Activated naive CD4-positive, alpha-beta T cell treated with anti-CD3 and anti-CD28 coated beads for 36 hours (primary cell): Measurements from ENCODE around the gene TMEM131. TPM values are rescaled to one million over a fixed set of nuclear protein-coding genes. Genes with fewer than 3 reads are reported as not detected.
A peak's percentile ranks its signal among the peaks of the same experiment; 100 is the strongest.

Source experiments
- CTCF ChIA-PET: fragments of 350-600 bp; sonication (Branson Sonifier 250); formaldehyde crosslinking; loops from one replicate; lab custom pipeline; 2021; ENCODE audit warnings: antibody characterized with exemption; lab: Charles Lee
- DNase-seq: peaks from one replicate; pipeline ENCODE4 v3.0.0-alpha.2; 2020
- H3K27ac Mint-ChIP-seq: one replicate; pipeline ENCODE4 v1.8.0; 2021; ENCODE audit warnings: mild to moderate bottlenecking, mixed read lengths
- H3K27me3 Mint-ChIP-seq: one replicate; pipeline ENCODE4 v1.8.0; 2021; ENCODE audit warnings: low read depth, mixed read lengths
- H3K36me3 Mint-ChIP-seq: one replicate; pipeline ENCODE4 v1.8.0; 2021; ENCODE audit warnings: low read depth, mixed read lengths
- H3K4me1 Mint-ChIP-seq: one replicate; pipeline ENCODE4 v1.8.0; 2021; ENCODE audit warnings: low read depth, mixed read lengths
- H3K4me3 Mint-ChIP-seq: one replicate; pipeline ENCODE4 v1.8.0; 2021; ENCODE audit warnings: mild to moderate bottlenecking, moderate library complexity, mixed read lengths
- H3K9me3 Mint-ChIP-seq: one replicate; pipeline ENCODE4 v1.8.0; 2021; ENCODE audit warnings: mixed read lengths
- intact Hi-C: fragments of 100-400 bp; cut with micrococcal nuclease; formaldehyde crosslinking; loops from one replicate; pipeline ENCODE4 v1.15.1; 2023
- total RNA-seq, 2 experiments: library from RNA; stranded (reverse); gene quantifications; one replicate each; pipeline ENCODE4 v1.2.3, GENCODE V29; 2021

Gene TMEM131
- total RNA-seq, 2 experiments from 2014 or later: 18.5 to 19.2 TPM

DNA sequence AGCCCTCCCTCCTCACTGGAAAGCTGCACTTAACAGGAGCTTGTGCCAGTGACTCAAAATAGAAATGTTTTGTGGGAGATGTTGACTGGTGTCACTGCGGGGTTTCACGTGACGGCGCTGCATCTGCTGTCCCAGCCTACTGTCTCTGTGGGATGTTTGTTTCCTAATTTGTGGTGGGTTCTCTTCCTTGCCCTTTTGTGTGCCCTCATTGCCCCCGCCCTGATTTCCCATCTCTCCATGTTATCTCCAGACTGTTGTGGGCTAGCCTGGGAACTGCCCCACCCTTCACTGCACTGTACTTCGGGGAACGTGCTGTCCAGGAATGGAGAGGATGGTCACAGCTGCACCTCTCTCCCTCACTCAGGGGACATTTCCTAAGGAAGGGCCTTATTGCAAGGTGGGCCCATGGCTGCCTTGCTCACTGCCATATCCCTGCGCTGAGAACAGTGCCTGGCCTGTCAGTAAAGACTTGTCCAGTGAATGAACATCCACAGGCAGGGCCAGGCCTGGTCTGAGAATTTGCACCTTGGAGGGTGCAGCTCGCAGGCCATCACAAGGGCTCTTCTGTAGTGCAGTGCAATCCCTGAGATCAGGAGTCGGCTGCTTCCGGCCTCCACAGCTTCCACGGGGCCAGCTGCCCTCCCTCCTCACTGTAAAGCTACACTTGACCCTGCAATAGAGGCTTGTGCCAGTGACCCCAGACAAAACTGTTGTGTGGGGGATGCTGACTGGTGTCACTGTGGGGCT lies 264.3 kb downstream of the TMEM131 start:
- Mint-ChIP-seq H3K36me3 (peaks cover 65% of the 10 kb centered on the region), H3K9me3 (peaks cover 5% of the 10 kb centered on the region), H3K27ac (peak overlapping the region; percentile 79), H3K4me3 (no peak overlapping the region), H3K4me1 (peaks cover 33% of the 10 kb centered on the region), H3K27me3 (no peaks in the 10 kb centered on the region)
- DNase-seq: no peak
- intact Hi-C loops: no loop called here
- CTCF ChIA-PET: interaction anchor here (1.0 to 6.5 kb wide), 4 partner anchors 9 to 31 kb away, joined by 3 to 34 read pairs (median 4); no protein-coding TSS in a partner anchor

DNA sequence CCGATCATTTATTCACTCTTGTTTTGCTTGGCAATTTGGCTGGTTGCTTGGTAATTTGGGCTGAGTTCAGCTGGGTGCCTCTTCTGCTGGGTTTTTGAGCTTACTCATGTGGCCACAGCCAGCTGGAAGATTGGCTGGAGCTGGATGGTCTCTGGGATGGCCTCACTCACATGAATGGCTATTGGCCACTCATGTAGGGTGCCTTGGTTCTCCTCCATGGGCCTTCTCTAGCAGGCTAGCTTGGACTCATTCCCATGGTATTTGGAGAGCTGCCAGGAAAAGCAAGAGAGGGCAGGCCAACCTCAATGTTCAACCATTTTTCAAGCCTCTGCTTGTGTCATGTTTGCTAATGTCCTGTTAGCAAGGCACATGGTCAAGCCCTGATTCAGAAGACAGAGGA lies 265.5 kb downstream of the TMEM131 start:
- H3K27ac Mint-ChIP-seq: no peak overlapping the region
- CTCF ChIA-PET: interaction anchor here (0.7 to 6.5 kb wide), 4 partner anchors 10 to 28 kb away, joined by 3 to 34 read pairs (median 6); no protein-coding TSS in a partner anchor
- H3K36me3 Mint-ChIP-seq: peaks cover 73% of the 10 kb centered on the region
- peaks cover 5% of the 10 kb centered on the region for H3K9me3 Mint-ChIP-seq
- H3K4me3 Mint-ChIP-seq: no peak overlapping the region
- H3K27me3 Mint-ChIP-seq: no peaks in the 10 kb centered on the region
- DNase-seq: no peak
- intact Hi-C loops: no loop called here
- peaks cover 42% of the 10 kb centered on the region for H3K4me1 Mint-ChIP-seq

GRCh38 chr2:97728091-97728731 lies 267.5 kb downstream of the TMEM131 start:
- peak; percentile 17 for DNase-seq
- Mint-ChIP-seq H3K36me3 (peaks cover 73% of the 10 kb centered on the region), H3K4me1 (peaks cover 51% of the 10 kb centered on the region), H3K4me3 (no peak overlapping the region), H3K27me3 (no peaks in the 10 kb centered on the region), H3K9me3 (peaks cover 5% of the 10 kb centered on the region), H3K27ac (peak overlapping the region; percentile 78)
- CTCF ChIA-PET: interaction anchor here (0.6 to 6.5 kb wide), 7 partner anchors 12 to 25 kb away, joined by 3 to 34 read pairs (median 3); partner anchors contain the start of gene ZAP70
- intact Hi-C loops: no loop called here

DNA sequence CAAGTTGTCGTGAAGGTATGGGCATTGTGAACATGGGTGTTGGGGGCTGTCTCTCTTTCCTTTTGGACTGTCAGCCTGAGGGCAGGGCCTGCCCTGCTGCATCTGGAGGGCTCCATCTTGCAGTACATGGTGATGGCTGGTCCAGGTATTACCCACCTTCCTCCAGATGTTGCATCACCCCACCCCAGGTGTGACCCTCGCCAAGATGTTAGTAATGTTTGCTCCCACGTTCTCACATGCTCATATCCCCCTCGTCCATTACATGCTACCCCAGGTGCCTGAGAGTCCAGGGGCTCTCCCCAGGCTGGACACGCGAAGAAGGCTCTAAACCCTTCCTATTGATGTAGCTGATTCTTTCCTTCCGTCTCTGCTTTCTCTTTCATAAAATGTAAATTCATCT lies 268.5 kb downstream of the TMEM131 start:
- peaks cover 75% of the 10 kb centered on the region for H3K36me3 Mint-ChIP-seq
- intact Hi-C loops: no loop called here
- CTCF ChIA-PET: interaction anchor here (0.6 to 6.5 kb wide), 6 partner anchors 9 to 26 kb away, joined by 3 to 34 read pairs (median 5); no protein-coding TSS in a partner anchor
- no peak overlapping the region for H3K4me3 Mint-ChIP-seq
- H3K9me3 Mint-ChIP-seq: peaks cover 5% of the 10 kb centered on the region
- H3K4me1 Mint-ChIP-seq: peaks cover 56% of the 10 kb centered on the region
- H3K27ac Mint-ChIP-seq: peak overlapping the region; percentile 78
- no peaks in the 10 kb centered on the region for H3K27me3 Mint-ChIP-seq
- no peak for DNase-seq

GRCh38 chr2:97726261-97727064 lies 269.3 kb downstream of the TMEM131 start:
- intact Hi-C loops: no loop called here
- no peak for DNase-seq
- no peak overlapping the region for H3K4me3 Mint-ChIP-seq
- H3K36me3 Mint-ChIP-seq: peaks cover 71% of the 10 kb centered on the region
- peaks cover 5% of the 10 kb centered on the region for H3K9me3 Mint-ChIP-seq
- peaks cover 54% of the 10 kb centered on the region for H3K4me1 Mint-ChIP-seq
- CTCF ChIA-PET: interaction anchor here (0.8 to 6.5 kb wide), 6 partner anchors 8 to 136 kb away, joined by 3 to 34 read pairs (median 6); no protein-coding TSS in a partner anchor
- peak overlapping the region; percentile 78 for H3K27ac Mint-ChIP-seq
- H3K27me3 Mint-ChIP-seq: no peaks in the 10 kb centered on the region

DNA sequence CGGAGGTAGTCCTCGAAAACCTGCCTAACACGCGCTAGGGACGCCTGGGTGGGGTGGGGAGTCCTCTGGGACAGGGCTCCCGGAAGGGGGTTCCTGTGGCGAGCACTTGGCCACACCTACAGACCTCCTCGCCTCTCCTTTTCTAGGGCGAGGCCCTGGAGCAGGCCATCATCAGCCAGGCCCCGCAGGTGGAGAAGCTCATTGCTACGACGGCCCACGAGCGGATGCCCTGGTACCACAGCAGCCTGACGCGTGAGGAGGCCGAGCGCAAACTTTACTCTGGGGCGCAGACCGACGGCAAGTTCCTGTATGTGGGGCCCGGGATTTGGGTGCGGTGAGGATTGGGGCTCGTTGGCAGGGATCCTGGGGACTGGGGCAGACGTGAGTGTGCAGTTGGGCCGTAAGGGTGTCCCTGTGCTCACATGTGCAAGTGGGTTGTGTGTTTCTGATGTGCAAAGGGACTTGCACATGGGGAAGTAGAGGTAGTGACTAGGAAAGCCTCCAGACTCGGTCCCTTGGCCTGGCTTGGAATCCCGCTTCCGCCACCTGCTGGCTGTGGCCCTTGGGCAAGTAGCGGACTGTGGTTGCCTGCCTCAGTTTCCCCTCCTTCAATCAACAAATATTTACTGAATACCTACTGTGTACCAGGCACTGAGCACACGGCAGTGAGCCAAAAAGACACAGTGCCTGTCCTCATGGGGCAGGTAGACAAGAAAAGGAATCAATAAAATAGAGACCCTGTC lies 270.6 kb downstream of the TMEM131 start:
- Mint-ChIP-seq H3K27me3 (no peaks in the 10 kb centered on the region), H3K4me1 (peaks cover 59% of the 10 kb centered on the region), H3K4me3 (no peak overlapping the region), H3K9me3 (peaks cover 3% of the 10 kb centered on the region), H3K36me3 (peaks cover 67% of the 10 kb centered on the region), H3K27ac (no peak overlapping the region)
- CTCF ChIA-PET: interaction anchor here (0.8 to 6.5 kb wide), 4 partner anchors 11 to 134 kb away, joined by 3 to 34 read pairs (median 4); no protein-coding TSS in a partner anchor
- DNase-seq: no peak
- intact Hi-C loops: no loop called here

- peaks cover 65% of the 10 kb centered on the region for H3K4me1 Mint-ChIP-seq
- peaks cover 67% of the 10 kb centered on the region for H3K36me3 Mint-ChIP-seq
- intact Hi-C loops: no loop called here
- no peak overlapping the region for H3K27ac Mint-ChIP-seq
- peaks cover 3% of the 10 kb centered on the region for H3K9me3 Mint-ChIP-seq
- no peaks in the 10 kb centered on the region for H3K27me3 Mint-ChIP-seq
- H3K4me3 Mint-ChIP-seq: no peak overlapping the region
- DNase-seq: no peak
- CTCF ChIA-PET: no interaction called here
Measured at GRCh38 chr2:97724501-97724900, 271.2 kb downstream of the TMEM131 start.

- intact Hi-C loops: no loop called here
- Mint-ChIP-seq H3K27ac (no peak overlapping the region), H3K4me1 (peaks cover 67% of the 10 kb centered on the region), H3K27me3 (no peaks in the 10 kb centered on the region), H3K9me3 (peaks cover 3% of the 10 kb centered on the region), H3K36me3 (peaks cover 66% of the 10 kb centered on the region), H3K4me3 (no peak overlapping the region)
- no peak for DNase-seq
- CTCF ChIA-PET: no interaction called here
Measured at GRCh38 chr2:97724073-97724410, 271.7 kb downstream of the TMEM131 start.

DNA sequence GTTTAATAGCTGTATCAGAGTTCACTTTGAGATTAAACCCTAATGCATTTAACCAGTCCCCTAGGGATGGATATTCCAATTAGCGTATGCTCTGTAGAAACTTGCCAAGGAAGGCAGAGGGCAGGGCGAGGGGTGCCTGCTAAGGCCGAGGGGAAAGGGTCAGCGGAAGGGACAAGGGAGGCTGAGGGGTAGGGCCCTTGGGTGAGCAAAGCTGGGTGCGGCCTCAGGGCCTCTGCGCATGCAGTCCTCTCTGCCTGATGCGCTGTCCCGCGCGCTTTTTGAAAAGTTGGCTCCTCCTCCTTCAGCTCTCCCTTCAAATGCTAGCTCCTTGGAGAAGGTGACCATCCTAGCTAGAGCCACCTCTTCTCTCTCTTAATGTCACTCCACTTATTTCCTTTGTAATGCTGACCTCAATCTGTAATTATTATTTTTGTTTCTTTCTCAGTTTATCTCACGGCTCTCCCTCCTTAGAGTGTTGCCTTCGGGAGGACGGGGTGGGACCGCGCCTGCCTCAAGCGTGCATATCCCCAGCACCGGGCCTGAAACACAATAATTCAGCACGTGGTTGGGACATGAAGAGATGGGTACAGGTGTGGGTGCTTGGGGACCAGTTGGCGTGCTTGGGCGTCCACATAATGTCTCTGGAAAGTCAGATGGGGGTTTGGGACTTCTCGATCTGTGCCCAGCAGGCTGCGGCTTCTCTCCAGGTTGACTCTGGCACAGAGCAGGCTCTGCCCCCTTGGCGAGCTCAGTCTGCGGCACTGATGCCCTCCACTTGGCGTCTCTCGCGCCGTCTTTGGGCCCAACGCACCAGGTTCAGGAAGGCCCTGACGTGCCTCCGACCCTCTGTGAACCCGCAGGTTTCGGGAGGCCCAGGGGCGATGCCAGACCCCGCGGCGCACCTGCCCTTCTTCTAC lies 272.3 kb downstream of the TMEM131 start:
- H3K27ac Mint-ChIP-seq: no peak overlapping the region
- H3K4me1 Mint-ChIP-seq: peaks cover 69% of the 10 kb centered on the region
- peaks cover 66% of the 10 kb centered on the region for H3K36me3 Mint-ChIP-seq
- H3K9me3 Mint-ChIP-seq: no peaks in the 10 kb centered on the region
- intact Hi-C loops: no loop called here
- CTCF ChIA-PET: no interaction called here
- no peak overlapping the region for H3K4me3 Mint-ChIP-seq
- DNase-seq: no peak
- H3K27me3 Mint-ChIP-seq: no peaks in the 10 kb centered on the region

- Mint-ChIP-seq H3K4me3 (no peak overlapping the region), H3K4me1 (peaks cover 69% of the 10 kb centered on the region), H3K36me3 (peaks cover 54% of the 10 kb centered on the region), H3K27me3 (no peaks in the 10 kb centered on the region), H3K9me3 (no peaks in the 10 kb centered on the region), H3K27ac (no peak overlapping the region)
- intact Hi-C loops: no loop called here
- CTCF ChIA-PET: interaction anchor here (0.7 to 1.1 kb wide), 2 partner anchors 19 to 20 kb away, joined by 3 to 4 read pairs; no protein-coding TSS in a partner anchor
- no peak for DNase-seq
Measured at GRCh38 chr2:97722227-97722626, 273.5 kb downstream of the TMEM131 start.

DNA sequence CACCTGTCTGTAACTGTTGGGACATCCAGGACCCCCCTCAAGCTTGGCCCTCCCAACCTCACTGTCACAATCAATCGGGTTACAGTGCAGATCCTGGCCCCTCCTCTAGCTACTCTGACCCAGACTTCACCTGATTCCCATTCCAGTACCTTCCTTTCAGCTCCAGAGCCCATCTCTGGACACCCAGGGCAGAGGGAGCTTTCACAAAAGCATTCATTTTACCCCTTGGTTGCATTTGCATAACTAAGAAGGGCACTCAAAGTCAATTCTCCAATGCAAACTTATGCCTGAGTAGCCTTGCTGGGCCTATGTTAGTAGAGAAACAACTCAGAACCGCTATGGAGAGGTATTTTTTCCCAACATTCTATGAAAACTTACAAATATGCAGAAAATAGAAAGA lies 275.0 kb downstream of the TMEM131 start:
- intact Hi-C loops: no loop called here
- peaks cover 73% of the 10 kb centered on the region for H3K4me1 Mint-ChIP-seq
- peak overlapping the region; percentile 72 for H3K27ac Mint-ChIP-seq
- CTCF ChIA-PET: interaction anchor here (0.9 kb wide), 1 partner anchor 14 kb away, joined by 9 read pairs; no protein-coding TSS in a partner anchor
- no peak for DNase-seq
- no peak overlapping the region for H3K4me3 Mint-ChIP-seq
- no peaks in the 10 kb centered on the region for H3K27me3 Mint-ChIP-seq
- H3K36me3 Mint-ChIP-seq: peaks cover 46% of the 10 kb centered on the region
- no peaks in the 10 kb centered on the region for H3K9me3 Mint-ChIP-seq
